Stimulated activated naive CD4-positive, alpha-beta T cell treated with Interleukin-2 at 50 U/mL for 16 hours (primary cell): ENCODE data around the gene SIRT1.
"Not testable (repeated sequence)": the region's sequence is repeated elsewhere in the genome, so short reads cannot be mapped to it uniquely, and the experiment has no call there.

ENCODE experiments used
- DNase-seq: peaks from one replicate; lab custom pipeline; 2025; lab: John Stamatoyannopoulos, UW

Gene SIRT1

DNA sequence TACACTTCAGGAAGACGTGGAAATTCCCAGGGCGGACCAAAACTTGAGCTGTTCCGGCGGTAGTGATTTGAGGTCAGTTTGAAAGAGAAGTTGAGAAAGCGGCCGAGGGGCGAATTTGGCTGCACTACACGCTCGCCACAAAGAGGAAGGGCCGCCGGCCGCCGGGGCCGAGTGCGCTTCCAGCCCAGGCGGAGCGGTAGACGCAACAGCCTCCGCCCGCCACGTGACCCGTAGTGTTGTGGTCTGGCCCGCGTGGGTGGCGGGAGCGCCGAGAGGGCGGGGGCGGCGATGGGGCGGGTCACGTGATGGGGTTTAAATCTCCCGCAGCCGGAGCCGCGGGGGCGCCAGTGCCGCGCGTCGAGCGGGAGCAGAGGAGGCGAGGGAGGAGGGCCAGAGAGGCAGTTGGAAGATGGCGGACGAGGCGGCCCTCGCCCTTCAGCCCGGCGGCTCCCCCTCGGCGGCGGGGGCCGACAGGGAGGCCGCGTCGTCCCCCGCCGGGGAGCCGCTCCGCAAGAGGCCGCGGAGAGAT is at the start of gene SIRT1:
SIRT1 (plus strand) TSS at position 344 of the 529 bp plus-strand sequence; CDS start at position 410, 66 bp downstream.
- DNase-seq = peak; percentile 90

DNA sequence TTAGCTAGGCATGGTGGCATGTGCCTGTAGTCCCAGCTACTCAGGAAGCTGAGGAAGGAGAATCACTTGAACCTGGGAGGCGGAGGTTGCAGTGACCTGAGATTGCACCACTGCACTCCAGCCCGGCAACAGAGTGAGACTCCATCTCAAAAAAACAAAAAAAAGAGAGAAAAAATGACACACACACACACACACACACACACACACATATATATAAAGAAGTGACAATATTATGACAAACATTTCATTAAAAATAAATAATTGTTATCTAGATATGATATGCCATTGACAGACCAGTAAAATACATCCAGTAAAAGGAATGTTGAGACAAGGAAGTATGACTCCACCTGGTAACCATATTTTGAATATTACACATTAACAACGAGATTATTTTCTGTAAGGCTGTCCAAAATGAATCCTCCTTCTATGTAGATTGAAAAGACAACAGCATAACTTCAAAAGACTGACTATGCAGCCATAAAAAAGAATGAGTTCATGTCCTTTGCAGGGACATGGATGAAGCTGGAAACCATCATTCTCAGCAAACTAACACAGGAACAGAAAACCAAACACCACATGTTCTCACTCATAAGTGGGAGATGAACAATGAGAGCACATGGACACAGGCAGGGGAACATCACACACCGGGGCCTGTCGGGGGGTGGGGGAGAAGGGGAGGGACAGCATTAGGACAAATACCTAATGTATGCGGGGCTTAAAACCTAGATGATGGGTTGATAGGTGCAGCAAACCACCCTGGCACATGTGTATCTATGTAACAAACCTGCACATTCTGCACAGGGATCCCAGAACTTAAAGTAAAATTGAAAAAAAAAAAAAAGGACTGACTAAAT is 48.7 kb upstream of the SIRT1 start:
- DNase-seq = not testable (repeated sequence)

DNA sequence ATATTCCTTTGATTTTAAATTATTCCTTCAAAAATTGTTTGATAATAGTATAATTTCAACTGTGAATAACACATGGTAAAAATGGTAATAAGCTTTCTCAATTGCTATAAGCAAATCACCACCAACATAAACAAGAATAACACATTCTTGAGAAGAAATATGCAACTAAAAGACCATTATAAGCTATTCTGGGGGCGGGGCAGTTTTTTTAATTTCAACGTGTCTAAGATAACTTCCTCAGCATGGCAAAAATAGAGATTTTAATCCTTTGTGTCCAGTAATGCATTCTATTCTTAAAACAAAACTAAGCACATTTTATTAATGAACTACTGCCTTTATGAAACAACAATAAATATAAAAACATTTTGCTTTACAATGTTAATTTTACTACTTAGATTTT is 48.0 kb upstream of the SIRT1 start:
- no peak for DNase-seq

DNA sequence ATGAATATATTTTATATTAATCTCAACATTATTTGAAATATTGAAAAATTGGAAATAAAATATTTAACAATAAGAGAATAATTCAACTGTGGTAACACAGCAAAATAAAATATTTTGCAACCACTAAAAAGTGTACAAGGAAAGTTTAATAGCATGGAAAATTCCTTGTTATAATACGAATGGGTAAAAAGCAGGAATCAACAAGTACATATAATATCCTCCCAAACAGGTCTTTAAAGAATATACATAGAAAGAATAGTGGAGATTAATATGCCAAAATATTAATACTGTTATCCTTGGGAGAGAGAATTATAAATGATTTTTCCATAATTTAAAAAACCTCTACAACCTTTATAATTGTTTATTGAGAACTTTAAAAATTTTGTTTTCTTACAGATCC is 47.5 kb upstream of the SIRT1 start:
- DNase-seq = no peak

DNA sequence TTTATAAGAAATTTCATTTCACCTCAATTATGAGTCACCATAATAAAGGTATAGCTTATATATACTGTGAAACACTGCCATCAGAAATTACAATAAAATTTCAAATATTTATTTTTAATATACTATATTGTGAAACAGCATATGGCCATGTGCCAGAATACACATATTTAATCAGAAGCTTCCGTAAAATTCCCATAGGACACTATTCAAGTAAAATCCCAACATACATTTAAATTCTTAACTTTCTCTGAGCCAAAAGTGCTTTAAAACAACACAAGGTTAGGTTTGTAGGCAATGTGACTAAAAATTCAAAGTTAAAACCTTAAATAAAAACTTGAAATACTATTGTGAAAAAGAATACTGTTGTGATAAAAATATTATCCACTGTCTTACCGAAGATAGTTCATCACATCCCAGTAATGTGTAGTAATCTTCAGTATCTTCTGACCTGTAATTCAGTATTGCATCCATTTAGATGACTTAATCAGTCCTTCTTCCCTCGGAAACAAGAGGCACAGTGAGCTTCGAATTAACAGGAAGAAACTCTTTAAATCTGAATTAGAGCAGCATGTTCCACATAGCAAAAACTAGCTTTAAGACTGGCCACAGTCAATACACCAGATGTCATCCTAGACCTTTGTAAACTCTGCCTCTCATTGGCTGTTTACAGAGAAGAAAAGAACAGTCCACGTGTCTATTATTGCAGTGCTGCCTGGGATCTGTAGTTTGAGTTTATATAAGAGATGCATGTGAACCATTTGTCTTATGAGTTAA is 46.7 kb upstream of the SIRT1 start, which contains the start of gene DNAJC12:
DNAJC12 (minus strand) TSS at position 648 of the 774 bp plus-strand sequence; CDS start at position 471, 177 bp downstream.
- DNase-seq = no peak

DNA sequence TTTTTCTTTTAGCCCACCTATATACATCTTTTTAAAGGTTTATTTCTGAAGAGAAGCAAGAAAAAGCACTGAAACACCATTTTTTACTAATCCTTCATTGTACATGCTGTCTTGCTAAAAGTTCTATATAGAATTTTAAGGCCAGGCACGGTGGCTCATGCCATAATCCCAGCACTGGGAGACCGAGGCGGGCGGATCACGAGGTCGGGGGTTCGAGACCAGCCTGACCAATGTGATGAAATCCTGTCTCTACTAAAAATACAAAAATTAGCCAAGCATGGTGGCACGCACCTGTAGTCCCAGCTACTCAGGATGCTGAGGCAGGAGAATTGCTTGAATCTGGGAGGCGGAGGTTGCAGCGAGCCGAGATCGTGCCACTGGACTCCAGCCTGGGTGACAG is 44.9 kb upstream of the SIRT1 start:
- DNase-seq = not testable (repeated sequence)

- no peak for DNase-seq
These were observed 44.5 kb upstream of the SIRT1 start for GRCh38 chr10:67839951-67840350.

GRCh38 chr10:67841737-67842136 is 42.7 kb upstream of the SIRT1 start:
- no peak for DNase-seq

- no peak for DNase-seq
These were observed 41.2 kb upstream of the SIRT1 start for GRCh38 chr10:67843284-67843683.

DNA sequence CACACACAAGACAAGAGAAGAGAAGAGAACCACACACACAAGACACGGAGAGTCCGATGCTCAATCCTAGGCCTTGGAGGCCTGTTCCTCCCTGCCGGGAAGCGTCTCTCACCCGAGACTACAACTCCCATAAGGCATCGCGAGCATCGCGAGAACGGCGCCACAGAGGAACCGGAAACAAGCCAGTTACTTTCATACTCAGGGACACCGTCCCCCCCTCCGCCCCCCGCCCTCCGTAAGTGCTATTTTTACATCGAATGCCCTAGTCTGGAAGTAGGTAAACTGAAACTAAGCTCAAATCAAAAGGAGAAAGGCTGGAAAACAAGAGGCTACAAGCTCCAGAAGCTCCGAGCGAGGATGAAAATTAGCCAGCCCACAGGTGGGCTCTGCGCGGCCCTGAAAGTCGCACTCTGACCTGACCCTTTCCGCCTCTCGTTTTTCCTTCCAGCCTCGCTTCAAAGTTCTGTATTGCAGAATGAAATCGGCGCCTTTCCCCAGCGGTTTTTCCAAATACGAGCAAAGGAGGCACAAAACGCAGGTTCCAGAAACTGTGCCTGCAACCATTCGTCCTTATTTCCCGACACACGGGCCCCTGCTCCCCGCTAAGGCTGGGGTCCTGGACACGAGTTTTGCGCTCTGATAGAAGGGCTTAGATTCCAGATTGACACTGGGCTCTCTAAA is 35.0 kb upstream of the SIRT1 start:
- peak; percentile 89 for DNase-seq

DNA sequence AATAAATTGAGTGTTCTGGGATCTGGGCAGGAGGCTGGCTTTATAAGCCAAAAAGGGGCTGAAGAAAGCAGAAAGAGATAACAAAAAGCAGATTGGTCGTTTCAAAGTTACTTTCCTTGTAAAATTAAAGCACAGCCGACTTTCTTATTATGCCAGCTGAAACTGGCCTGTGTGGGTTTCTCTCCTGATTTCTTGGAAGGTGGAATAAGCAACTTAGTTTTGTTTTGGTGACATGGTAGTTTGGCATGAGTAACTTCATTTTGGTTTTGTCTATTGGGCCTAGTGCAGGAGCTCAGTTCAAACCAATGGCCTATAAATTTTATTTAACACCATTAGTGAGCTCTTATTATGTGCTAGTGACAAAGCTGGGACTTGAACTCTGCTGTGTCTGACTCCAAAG is 33.3 kb upstream of the SIRT1 start:
- no peak for DNase-seq

DNA sequence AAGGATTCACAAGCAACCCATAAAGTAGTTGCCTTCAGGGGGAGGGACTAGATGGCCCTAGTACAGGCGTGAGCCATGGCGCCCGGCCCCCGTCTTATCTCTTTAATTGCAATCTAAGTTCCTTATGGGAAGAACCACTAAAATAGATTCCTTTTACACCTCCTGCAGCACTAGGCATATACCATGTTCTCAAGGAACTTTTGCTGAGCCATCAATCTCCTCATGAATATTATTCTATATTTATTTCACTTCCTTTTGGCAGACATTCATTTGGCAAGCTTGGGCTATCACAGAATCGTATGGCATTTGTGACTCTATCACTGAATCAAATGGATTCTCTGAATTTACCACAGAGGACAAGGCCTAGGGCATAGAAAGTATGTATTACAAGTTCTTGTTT is 31.7 kb upstream of the SIRT1 start:
- DNase-seq = no peak

DNA sequence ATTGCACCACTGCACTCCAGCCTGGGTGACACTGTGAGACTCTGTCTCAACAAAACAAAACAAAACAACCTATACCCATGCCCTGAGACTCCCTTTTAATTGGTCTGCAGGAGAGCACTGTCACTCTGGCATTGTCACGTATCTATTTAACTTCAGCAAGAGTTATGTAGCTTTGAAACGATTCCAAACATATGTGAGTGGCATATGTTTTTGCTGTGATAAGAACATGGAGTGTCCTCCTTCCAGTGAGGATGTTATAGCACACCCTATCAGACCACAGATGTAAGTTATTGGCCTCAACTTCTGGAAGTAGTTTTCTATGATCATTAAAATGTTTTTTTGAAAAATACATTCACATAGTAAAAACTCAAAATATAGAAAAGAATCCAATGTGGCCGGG is 30.9 kb upstream of the SIRT1 start:
- DNase-seq = no peak

GRCh38 chr10:67858971-67859370 is 25.5 kb upstream of the SIRT1 start:
- DNase-seq = no peak

DNA sequence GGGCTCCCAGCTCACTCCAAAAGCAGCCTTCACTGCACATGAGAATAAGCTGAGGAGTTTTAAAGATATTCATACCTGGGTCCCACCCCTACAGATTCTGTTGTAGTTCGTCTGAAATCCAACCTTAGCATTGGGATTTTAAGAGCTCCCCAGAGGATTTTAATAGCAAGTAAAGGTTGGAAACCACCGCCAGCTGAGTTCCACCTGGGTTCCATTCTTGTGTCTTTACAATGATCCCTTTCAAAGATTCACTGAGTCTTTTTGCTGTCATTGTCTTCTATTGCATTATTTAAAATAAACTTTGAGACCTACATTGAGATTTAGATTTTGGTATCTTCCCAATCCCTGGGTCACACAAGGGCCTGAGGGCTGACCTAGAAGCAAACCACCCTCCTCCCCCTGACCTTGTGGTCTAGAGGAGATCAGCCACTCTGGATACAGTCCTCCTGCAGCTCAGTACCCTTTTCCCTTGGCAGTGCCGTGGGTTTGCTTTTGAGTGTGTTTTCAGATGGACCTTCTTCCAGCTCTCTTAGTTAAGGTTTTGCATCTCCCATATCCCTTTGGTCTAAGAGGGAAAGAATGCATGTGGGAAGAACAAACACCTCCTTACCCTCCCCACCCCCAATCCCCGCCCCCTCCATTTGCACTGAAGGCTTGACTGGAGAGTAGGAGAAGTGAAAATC is 22.6 kb upstream of the SIRT1 start:
- DNase-seq = no peak

DNA sequence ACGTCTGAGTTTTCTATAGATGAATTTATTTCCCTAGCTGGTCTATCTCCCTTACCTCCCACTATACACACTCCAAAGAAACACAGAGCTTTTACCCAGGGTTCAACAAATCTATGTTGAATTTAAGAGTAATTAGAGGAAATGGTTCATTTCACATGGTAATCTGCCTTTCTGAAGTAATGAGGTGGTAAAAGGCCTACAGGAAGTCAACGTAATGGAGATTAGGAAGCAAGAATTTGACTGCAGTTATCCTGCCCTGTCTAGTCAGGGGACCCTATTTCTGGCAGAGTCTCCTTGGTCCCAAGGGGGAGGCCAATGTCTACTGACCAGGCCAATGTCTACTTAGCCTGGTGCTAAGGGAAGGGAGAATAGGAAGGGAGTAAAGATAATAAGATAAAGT is 21.4 kb upstream of the SIRT1 start:
- DNase-seq = no peak

DNA sequence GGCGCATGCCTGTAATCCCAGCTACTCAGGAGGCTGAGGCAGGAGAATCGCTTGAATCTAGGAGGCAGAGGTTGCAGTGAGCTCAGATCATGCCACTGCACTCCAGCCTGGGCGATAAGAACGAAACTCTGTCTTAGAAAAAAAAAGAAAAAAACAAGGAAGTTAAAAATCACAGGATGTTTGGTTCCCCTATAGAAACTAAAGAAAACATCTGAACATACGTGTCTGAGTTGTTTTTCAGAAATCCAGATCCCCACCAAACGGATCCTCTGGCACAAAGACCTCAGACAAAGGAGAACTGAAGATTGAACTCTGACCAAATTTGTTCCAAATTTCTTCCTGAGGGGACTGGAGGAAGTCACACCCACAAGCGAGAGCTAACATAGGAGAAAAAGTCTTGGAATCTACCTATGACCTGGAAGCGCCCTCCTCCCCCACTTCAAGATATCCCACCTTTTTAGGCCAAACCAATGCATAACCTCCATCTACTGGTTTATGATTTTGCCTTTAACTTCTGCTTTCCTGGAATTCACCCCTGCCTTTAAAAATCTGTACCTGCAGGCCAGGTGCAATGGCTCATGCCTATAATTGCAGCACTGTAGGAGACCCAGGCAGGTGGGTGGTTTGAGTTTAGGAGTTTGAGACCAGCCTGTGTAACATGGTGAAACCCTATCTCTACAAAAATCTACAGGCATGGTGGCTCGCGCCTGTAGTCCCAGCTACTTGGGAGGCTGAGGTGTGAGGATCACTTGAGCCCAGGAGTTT is 19.7 kb upstream of the SIRT1 start:
- no peak for DNase-seq

- DNase-seq = no peak
These were observed 16.3 kb upstream of the SIRT1 start for GRCh38 chr10:67868132-67868531.

DNA sequence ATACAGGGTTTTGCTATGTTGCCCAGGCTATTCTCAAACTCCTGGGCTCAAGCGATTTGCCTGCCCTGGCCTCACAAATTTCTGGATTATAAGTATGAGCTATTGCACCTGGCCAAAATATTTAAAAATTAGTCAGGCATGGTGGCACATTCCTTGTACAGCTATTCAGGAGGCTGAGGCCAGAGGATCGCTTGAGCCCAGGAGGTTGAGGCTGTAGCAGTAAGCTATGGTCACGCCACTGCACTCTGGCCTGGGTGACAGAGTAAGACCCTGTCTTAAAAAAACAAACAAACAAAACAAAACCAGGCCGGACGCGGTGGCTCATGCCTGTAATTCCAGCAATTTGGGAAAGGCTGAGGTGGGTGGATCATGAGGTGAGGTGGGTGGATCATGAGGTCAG is 14.5 kb upstream of the SIRT1 start:
- no peak for DNase-seq

GRCh38 chr10:67875340-67876238 is 8.9 kb upstream of the SIRT1 start:
- no peak for DNase-seq
